Upper lobe of left lung (tissue), 6 donors: Measurements from ENCODE around the gene PIAS4. TPM values are rescaled to one million over a fixed set of nuclear protein-coding genes. Genes with fewer than 3 reads are reported as not detected.

Experiments used
- ATAC-seq, 2 donors: fragments of 200-7000 bp; cut with Tn5 transposase; one replicate each; pipeline ENCODE4 v1.9.1; 2022; ENCODE audit warnings: mild to moderate bottlenecking in 2 of 2, moderate library complexity in 2 of 2; ENCODE audit not compliant: low FRiP score in 2 of 2
- DNase-seq, 2 donors: peaks; one replicate each; pipeline ENCODE4 v3.0.0-alpha.2; 2019 to 2020
- H3K27ac ChIP-seq, 4 donors: fragments of 200-600 bp; sonication (generic); one replicate each; pipeline ENCODE4 v1.5.1; 2016 to 2019
- H3K27me3 ChIP-seq, 4 donors: fragments of 200-600 bp; sonication (generic); one replicate each; pipeline ENCODE4 v1.5.1; 2017 to 2019
- H3K36me3 ChIP-seq, 4 donors: fragments of 200-600 bp; sonication (generic); one replicate each; pipeline ENCODE4 v1.5.1; 2016 to 2019
- H3K4me1 ChIP-seq, 4 donors: fragments of 200-600 bp; sonication (generic); one replicate each; pipeline ENCODE4 v1.5.1; 2018 to 2019
- H3K4me3 ChIP-seq, 4 donors: fragments of 200-600 bp; sonication (generic); one replicate each; pipeline ENCODE4 v1.5.1; 2017 to 2019; ENCODE audit warnings: mild to moderate bottlenecking in 2 of 4, moderate library complexity in 1 of 4
- H3K9me3 ChIP-seq, 4 donors: fragments of 200-600 bp; sonication (generic); one replicate each; pipeline ENCODE4 v1.5.1; 2018 to 2019
- EP300 ChIP-seq, 4 donors: sonication (generic); formaldehyde crosslinking; IDR thresholded peaks; one replicate each; pipeline ENCODE4 v1.5.1; 2017; ENCODE audit warnings: antibody characterized with exemption in 4 of 4, control low read depth in 2 of 4
- POLR2A ChIP-seq, 4 donors: fragments of 450-650 bp; IDR thresholded peaks; one replicate each; pipeline ENCODE4 v1.5.1; 2016 to 2017; ENCODE audit warnings: antibody characterized with exemption in 4 of 4, mild to moderate bottlenecking in 2 of 4
- POLR2AphosphoS5 ChIP-seq, 2 donors: sonication (generic); formaldehyde crosslinking; IDR thresholded peaks; one replicate each; pipeline ENCODE4 v1.5.1; 2017; ENCODE audit warnings: antibody characterized with exemption in 2 of 2
- WGBS, 2 donors: methylation state at CpG; one replicate each; pipeline ENCODE4 v1.1.5; 2017 to 2018; 5-methylcytosine and 5-hydroxymethylcytosine counted together
- total RNA-seq, 6 donors: library from RNA; depleted of rRNA in 4 of 6; stranded (reverse); fragments of >200 nt in 4 of 6; gene quantifications; one replicate each; pipeline versions ENCODE4 v1.1.0 to v1.2.1, GENCODE V29; 2016 to 2021
- TF ChIP-seq, protein P1 (sequence below), 6 experiments: fragments of 450-650 bp in 4 of 6; fragments of 200-600 bp in 2 of 6; sonication (generic) in 2 of 6; IDR thresholded peaks; one replicate each; pipeline ENCODE4 v1.5.1; 2016 to 2019; ENCODE audit warnings: antibody characterized with exemption in 6 of 6
- donor health status: DM: no; HTN: no; CAD: no; lungs with moderate emphysema.
- donor health status: DM: no; HTN: yes; CAD: no; lungs with severe emphysema.

The PIAS4 gene
- total RNA-seq, 6 donors from 2014 or later = 13.7 to 53.4 (median 21.9) TPM

DNA sequence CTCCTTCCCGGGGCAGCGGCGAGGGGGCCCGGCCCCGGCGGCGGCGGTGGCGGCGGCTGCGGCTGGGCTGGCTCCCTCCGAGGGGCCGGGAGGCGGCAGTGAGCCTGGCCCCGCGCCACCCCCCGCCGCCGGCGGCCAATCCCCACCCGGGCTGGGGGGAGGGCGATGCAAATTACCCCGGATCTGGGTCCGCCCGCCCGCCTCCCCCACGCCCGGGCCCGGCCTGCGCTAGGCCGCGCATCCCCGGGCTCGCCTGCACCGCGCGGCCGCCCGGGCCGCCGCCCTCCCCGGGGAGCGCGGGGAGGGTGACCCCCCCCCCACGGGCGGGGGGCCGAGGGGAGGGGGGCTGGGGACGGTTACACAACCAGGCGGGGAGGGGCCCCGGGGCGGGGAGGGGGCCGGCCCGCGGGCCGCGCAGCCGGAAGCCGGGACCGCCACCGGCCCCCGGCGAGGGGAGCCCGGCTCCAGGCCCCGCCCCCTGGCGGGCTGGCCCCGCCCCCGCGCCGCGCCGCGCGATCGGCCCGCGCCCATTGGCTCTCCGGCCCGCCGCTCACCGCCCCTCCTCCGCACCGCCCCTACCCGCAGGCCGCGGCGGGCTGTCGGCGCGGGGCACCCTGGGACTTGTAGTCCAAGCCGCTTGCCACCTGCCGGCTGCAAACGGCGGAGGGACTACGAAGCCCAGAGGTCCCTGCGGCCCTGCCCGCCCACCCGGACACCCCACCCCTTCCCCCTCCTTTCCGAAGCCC lies 58.1 kb downstream of the PIAS4 start:
- TF ChIP-seq POLR2AphosphoS5 (IDR thresholded peaks at IDR 0.05) = peak in 1 of 2 donors; percentile 28
- no peak for TF ChIP-seq EP300 (IDR thresholded peaks at IDR 0.05)
- TF ChIP-seq POLR2A (IDR thresholded peaks at IDR 0.05) = peak in 1 of 4 donors; percentile 17
- TF ChIP-seq, protein P1, sequence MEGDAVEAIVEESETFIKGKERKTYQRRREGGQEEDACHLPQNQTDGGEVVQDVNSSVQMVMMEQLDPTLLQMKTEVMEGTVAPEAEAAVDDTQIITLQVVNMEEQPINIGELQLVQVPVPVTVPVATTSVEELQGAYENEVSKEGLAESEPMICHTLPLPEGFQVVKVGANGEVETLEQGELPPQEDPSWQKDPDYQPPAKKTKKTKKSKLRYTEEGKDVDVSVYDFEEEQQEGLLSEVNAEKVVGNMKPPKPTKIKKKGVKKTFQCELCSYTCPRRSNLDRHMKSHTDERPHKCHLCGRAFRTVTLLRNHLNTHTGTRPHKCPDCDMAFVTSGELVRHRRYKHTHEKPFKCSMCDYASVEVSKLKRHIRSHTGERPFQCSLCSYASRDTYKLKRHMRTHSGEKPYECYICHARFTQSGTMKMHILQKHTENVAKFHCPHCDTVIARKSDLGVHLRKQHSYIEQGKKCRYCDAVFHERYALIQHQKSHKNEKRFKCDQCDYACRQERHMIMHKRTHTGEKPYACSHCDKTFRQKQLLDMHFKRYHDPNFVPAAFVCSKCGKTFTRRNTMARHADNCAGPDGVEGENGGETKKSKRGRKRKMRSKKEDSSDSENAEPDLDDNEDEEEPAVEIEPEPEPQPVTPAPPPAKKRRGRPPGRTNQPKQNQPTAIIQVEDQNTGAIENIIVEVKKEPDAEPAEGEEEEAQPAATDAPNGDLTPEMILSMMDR (IDR thresholded peaks at IDR 0.05) = peak in 2 of 6 experiments; percentile 32 to 40
- DNase-seq = peak; percentile 97 to 99
- ATAC-seq = peak; percentile 91 to 94
- Histone ChIP-seq H3K4me3 (peak overlapping the region; percentile 83 to 100 (median 99)), H3K36me3 (peaks cover 0 to 12% (median 4%) of the 10 kb centered on the region in 4 donors), H3K4me1 (peaks cover 48 to 63% (median 57%) of the 10 kb centered on the region in 4 donors), H3K27ac (peak overlapping the region; percentile 97 to 98 (median 98)), H3K27me3 (no peaks in the 10 kb centered on the region), H3K9me3 (no peaks in the 10 kb centered on the region)
- WGBS, 2 donors = 5% methylated on average over 4 of the region's 98 CpGs; no CpG with 5 or more reads in 1 of the 2 donors

DNA sequence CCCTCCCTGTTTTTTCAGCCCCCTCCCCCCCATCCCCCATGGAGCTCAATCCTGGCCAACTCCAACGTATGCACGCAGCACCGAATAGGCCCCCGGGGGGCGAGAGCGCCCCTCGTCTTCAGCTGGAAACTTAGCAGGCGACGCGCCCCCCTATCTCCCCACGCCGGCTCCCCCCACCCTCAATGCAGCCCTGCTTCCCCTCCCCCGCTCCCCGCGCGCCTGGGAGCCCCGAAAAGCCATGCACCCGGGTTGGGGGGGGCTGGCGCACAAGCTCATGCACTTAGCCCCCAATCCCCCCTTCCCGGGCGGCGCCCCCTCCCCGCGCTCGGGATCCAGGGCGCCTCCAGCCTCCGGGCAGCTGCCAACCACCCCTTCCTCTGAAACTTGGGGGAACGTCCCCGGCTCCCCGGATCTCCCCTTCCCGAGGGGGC lies 58.7 kb downstream of the PIAS4 start:
- TF ChIP-seq POLR2AphosphoS5 (IDR thresholded peaks at IDR 0.05) (no peak), EP300 (IDR thresholded peaks at IDR 0.05) (no peak), POLR2A (IDR thresholded peaks at IDR 0.05) (no peak)
- TF ChIP-seq, protein P1 (IDR thresholded peaks at IDR 0.05) = no peak
- ATAC-seq (no peak), DNase-seq (peak in 1 of 2 donors; percentile 91)
- Histone ChIP-seq H3K4me1 (peaks cover 42 to 58% (median 51%) of the 10 kb centered on the region in 4 donors), H3K4me3 (peak overlapping the region; percentile 83 to 100 (median 99)), H3K9me3 (no peaks in the 10 kb centered on the region), H3K36me3 (peaks cover 0 to 12% (median 4%) of the 10 kb centered on the region in 4 donors), H3K27me3 (no peaks in the 10 kb centered on the region), H3K27ac (peak overlapping the region; percentile 94 to 98 (median 96))
- WGBS, 2 donors = 0% methylated on average over 10 of the region's 31 CpGs; no CpG with 5 or more reads in 1 of the 2 donors

DNA sequence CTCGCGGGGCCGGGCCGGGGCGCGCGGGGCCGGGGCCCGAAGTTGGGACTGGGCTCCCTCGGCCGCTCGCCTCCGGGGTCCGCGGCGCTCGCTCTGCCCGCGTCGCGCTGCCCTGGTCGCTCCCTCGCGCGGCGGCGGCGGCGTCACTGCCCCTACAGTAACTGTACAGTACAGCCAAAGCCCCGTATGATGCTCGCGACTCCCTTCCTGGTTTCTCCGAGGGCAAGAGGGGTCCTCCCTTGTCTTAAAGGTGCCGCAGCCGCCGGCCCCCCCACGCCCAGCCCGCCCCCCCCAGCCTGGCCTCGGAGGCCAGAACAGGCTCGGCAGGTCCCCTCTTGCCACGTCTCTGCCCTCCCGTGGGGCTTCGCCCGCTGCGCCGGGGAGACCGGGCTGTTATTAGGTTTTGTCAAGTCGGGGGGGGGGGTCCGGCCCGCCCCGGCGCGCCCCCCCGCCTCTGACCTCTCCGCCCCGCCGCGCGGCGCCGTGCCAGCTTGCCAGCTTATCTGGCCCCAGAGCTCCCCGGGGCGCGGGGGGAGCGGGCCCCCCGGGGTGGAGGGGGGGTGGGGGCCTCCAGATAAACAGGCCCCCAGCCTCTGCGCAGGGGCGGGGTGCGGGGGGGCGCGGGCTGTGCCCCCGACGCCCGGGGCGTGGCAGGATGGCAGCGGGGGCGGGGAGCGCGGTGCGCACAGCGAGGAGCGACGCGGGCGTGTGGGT lies 59.3 kb downstream of the PIAS4 start, which contains the start of gene ZBTB7A:
ZBTB7A (minus strand) TSS at position 218 of the 714 bp plus-strand sequence. CDS start 11,667 bp downstream, outside the sequence.
- H3K27ac ChIP-seq = peak within 1 kb of the TSS; percentile 94 to 98 (median 97)
- H3K4me3 ChIP-seq = peak within 1 kb of the TSS; percentile 83 to 100 (median 99)
- DNase-seq (peak; percentile 93 to 96), ATAC-seq (peak; percentile 64 to 70)
- 17% methylated on average over 1 of the region's 85 CpGs; no CpG with 5 or more reads in 1 of the 2 donors for WGBS, 2 donors
- no peaks in the 10 kb centered on the region for H3K27me3 ChIP-seq
- H3K9me3 ChIP-seq = no peaks in the 10 kb centered on the region
- peaks cover 0 to 9% (median 4%) of the 10 kb centered on the region in 4 donors for H3K36me3 ChIP-seq
- TF ChIP-seq POLR2A (IDR thresholded peaks at IDR 0.05) = peak in 3 of 4 donors; percentile 11 to 68 (median 18)
- no peak for TF ChIP-seq EP300 (IDR thresholded peaks at IDR 0.05)
- TF ChIP-seq, protein P1 (IDR thresholded peaks at IDR 0.05) = peak in 3 of 6 experiments; percentile 18 to 22 (median 20)
- peak; percentile 46 to 79 for TF ChIP-seq POLR2AphosphoS5 (IDR thresholded peaks at IDR 0.05)
- peaks cover 36 to 51% (median 44%) of the 10 kb centered on the region in 4 donors for H3K4me1 ChIP-seq

DNA sequence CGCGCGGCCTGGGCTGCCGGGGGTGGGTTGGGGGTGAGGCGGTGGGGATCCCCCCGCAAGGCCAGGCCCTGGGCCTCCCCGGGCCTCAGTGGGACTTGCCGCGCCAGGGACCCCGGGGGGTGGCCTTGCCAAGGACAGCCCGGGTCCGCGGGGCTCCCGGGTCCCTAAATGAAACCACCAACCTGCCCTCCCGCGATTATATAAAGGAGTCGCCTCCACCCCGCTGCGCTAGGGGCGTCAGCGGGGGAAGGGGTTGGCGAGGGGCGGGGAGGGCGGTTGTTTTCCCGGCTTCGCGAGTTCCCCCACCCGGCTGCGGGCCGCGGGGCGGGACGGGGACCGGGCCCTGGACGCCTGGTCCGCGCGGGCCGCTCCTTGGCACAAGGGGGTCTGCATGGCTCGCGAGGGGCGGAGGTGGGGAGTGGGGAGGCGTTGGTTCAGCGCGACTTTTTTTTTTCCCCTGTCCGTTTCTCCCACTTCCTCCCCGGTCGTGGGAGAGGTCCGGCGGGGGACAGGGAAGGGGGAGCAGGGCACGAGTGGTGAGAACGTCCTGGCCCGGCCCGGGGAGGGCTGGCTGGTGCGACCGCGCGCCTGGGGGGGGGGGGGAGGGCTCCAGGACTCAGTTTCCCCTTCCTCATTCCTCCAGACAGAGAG lies 60.0 kb downstream of the PIAS4 start:
- Histone ChIP-seq H3K9me3 (no peaks in the 10 kb centered on the region), H3K4me1 (peaks cover 29 to 44% (median 38%) of the 10 kb centered on the region in 4 donors), H3K36me3 (peaks cover 0 to 6% (median 3%) of the 10 kb centered on the region in 4 donors), H3K4me3 (peak overlapping the region; percentile 83 to 100 (median 99)), H3K27ac (peak overlapping the region; percentile 94 to 98 (median 96)), H3K27me3 (no peaks in the 10 kb centered on the region)
- DNase-seq (peak; percentile 54 to 90), ATAC-seq (peak in 1 of 2 donors; percentile 0)
- 0 to 1% methylated on average over 35 to 36 of the region's 58 CpGs for WGBS, 2 donors
- TF ChIP-seq POLR2A (IDR thresholded peaks at IDR 0.05) (peak in 1 of 4 donors; percentile 37), EP300 (IDR thresholded peaks at IDR 0.05) (no peak), POLR2AphosphoS5 (IDR thresholded peaks at IDR 0.05) (peak in 1 of 2 donors; percentile 46)
- TF ChIP-seq, protein P1 (IDR thresholded peaks at IDR 0.05) = no peak
